Hepatocyte (in vitro differentiated cells): ENCODE results near the gene SNCAIP. TPM values are rescaled to one million over a fixed set of nuclear protein-coding genes. Genes with fewer than 3 reads are reported as not detected.

Experiments
- DNase-seq: peaks from one replicate; pipeline ENCODE4 v3.0.0-alpha.2; 2016; ENCODE audit warnings: low spot score
- H2AFZ ChIP-seq: fragments of 200-600 bp; sonication (generic); 2 replicates; pipeline ENCODE4 v1.6.0; 2016; ENCODE audit warnings: antibody characterized with exemption, mild to moderate bottlenecking
- H3K27ac ChIP-seq: fragments of 200-600 bp; sonication (generic); 2 replicates; pipeline ENCODE4 v1.5.1; 2016; ENCODE audit warnings: mild to moderate bottlenecking
- H3K27me3 ChIP-seq: fragments of 200-600 bp; sonication (generic); 2 replicates; pipeline ENCODE4 v1.6.1; 2016
- H3K36me3 ChIP-seq: fragments of 200-600 bp; sonication (generic); replicated peaks from 2 replicates; pipeline ENCODE4 v1.5.1; 2016; ENCODE audit warnings: low read depth; ENCODE audit not compliant: insufficient read depth
- H3K4me1 ChIP-seq: fragments of 200-600 bp; sonication (generic); 2 replicates; pipeline ENCODE4 v1.5.1; 2016; ENCODE audit warnings: mild to moderate bottlenecking, moderate library complexity; ENCODE audit not compliant: insufficient read depth
- H3K4me2 ChIP-seq: fragments of 200-600 bp; sonication (generic); 2 replicates; pipeline ENCODE4 v1.6.0; 2016
- H3K4me3 ChIP-seq: fragments of 200-600 bp; sonication (generic); 2 replicates; pipeline ENCODE4 v1.5.1; 2016; ENCODE audit warnings: mild to moderate bottlenecking
- H3K79me2 ChIP-seq: fragments of 200-600 bp; sonication (generic); 2 replicates; pipeline ENCODE4 v1.6.0; 2017; ENCODE audit warnings: mild to moderate bottlenecking
- H3K9me2 ChIP-seq: fragments of 200-600 bp; sonication (generic); replicated peaks from 2 replicates; pipeline ENCODE4 v1.6.0; 2017; ENCODE audit warnings: mild to moderate bottlenecking; ENCODE audit not compliant: insufficient read depth
- H3K9me3 ChIP-seq: fragments of 200-600 bp; sonication (generic); 2 replicates; pipeline ENCODE4 v1.5.1; 2016; ENCODE audit warnings: low read depth, mild to moderate bottlenecking
- H4K20me1 ChIP-seq: fragments of 200-600 bp; sonication (generic); 2 replicates; pipeline ENCODE4 v1.6.0; 2016; ENCODE audit warnings: mild to moderate bottlenecking; ENCODE audit not compliant: insufficient read depth, poor library complexity, severe bottlenecking
- CTCF ChIP-seq: fragments of 200-600 bp; sonication (generic); IDR thresholded peaks from 2 replicates; pipeline ENCODE4 v1.5.1; 2016; ENCODE audit warnings: antibody characterized with exemption, mild to moderate bottlenecking; ENCODE audit not compliant: poor library complexity
- EZH2 ChIP-seq: fragments of 200-600 bp; sonication (generic); IDR thresholded peaks from 2 replicates; pipeline ENCODE4 v1.6.1; 2016; ENCODE audit warnings: antibody characterized with exemption, mild to moderate bottlenecking, borderline replicate concordance
- EZH2phosphoT487 ChIP-seq: fragments of 200-600 bp; sonication (generic); IDR thresholded peaks from one replicate; pipeline ENCODE4 v1.6.1; 2018; ENCODE audit warnings: antibody characterized with exemption, mild to moderate bottlenecking, low read depth, moderate library complexity; ENCODE audit not compliant: unreplicated experiment, severe bottlenecking
- WGBS: methylation state at CpG from one replicate; pipeline ENCODE4 v1.1.6; 2016; ENCODE audit warnings: low lambda C conversion rate; ENCODE audit errors: missing lambda C conversion rate; 5-methylcytosine and 5-hydroxymethylcytosine counted together
- polyA plus RNA-seq: library from polyadenylated mRNA; unstranded; fragments of >200 nt; fragmentation: Nextera tagmentation; extraction: Ambion mirVana; gene quantifications from 2 replicates; pipeline ENCODE4 v1.2.1, GENCODE V29; 2016
- total RNA-seq: library from RNA; depleted of rRNA; stranded (reverse); fragments of >200 nt; gene quantifications from 2 replicates; pipeline ENCODE4 v1.2.3, GENCODE V29; 2014

Gene SNCAIP
- total and polyA plus RNA-seq, 2 experiments from 2014 or later: 7.1 to 19.1 TPM

GRCh38 chr5:122346897-122347581 lies 35.0 kb downstream of the SNCAIP start:
- no peaks in the 10 kb centered on the region for H4K20me1 ChIP-seq
- TF ChIP-seq EZH2 (no peak), EZH2phosphoT487 (no peak), CTCF (no peak)
- H3K4me1 ChIP-seq: peaks cover 7% of the 10 kb centered on the region
- no peaks in the 10 kb centered on the region for H3K36me3 ChIP-seq
- DNase-seq: no peak
- no peak overlapping the region for H3K4me2 ChIP-seq
- no peaks in the 10 kb centered on the region for H3K9me2 ChIP-seq
- no peaks in the 10 kb centered on the region for H3K27me3 ChIP-seq
- no peak overlapping the region for H2AFZ ChIP-seq
- no peak overlapping the region for H3K4me3 ChIP-seq
- 70% methylated on average over 3 of the region's 3 CpGs for WGBS
- H3K27ac ChIP-seq: no peak overlapping the region
- no peaks in the 10 kb centered on the region for H3K79me2 ChIP-seq
- no peaks in the 10 kb centered on the region for H3K9me3 ChIP-seq

GRCh38 chr5:122350496-122350895 lies 38.5 kb downstream of the SNCAIP start:
- no peak overlapping the region for H3K4me2 ChIP-seq
- no peaks in the 10 kb centered on the region for H3K79me2 ChIP-seq
- H3K27me3 ChIP-seq: no peaks in the 10 kb centered on the region
- H3K4me3 ChIP-seq: no peak overlapping the region
- 67% methylated on average over 3 of the region's 3 CpGs for WGBS
- no peaks in the 10 kb centered on the region for H3K36me3 ChIP-seq
- H3K9me3 ChIP-seq: no peaks in the 10 kb centered on the region
- DNase-seq: peak; percentile 8
- no peaks in the 10 kb centered on the region for H3K9me2 ChIP-seq
- no peak overlapping the region for H3K27ac ChIP-seq
- H2AFZ ChIP-seq: no peak overlapping the region
- H4K20me1 ChIP-seq: no peaks in the 10 kb centered on the region
- no peak for TF ChIP-seq EZH2
- peaks cover 15% of the 10 kb centered on the region for H3K4me1 ChIP-seq

GRCh38 chr5:122351416-122352157 lies 39.5 kb downstream of the SNCAIP start:
- WGBS: 86% methylated on average over 4 of the region's 4 CpGs

More at GRCh38 chr5:122351416-122352157, 39.5 kb downstream of the SNCAIP start:
- Histone ChIP-seq H2AFZ (no peak overlapping the region), H3K9me2 (no peaks in the 10 kb centered on the region), H3K4me2 (no peak overlapping the region), H3K36me3 (no peaks in the 10 kb centered on the region), H3K4me1 (peaks cover 17% of the 10 kb centered on the region), H3K27ac (peak overlapping the region; percentile 2), H3K4me3 (no peak overlapping the region), H4K20me1 (no peaks in the 10 kb centered on the region), H3K27me3 (no peaks in the 10 kb centered on the region), H3K79me2 (no peaks in the 10 kb centered on the region), H3K9me3 (no peaks in the 10 kb centered on the region)
- TF ChIP-seq EZH2: no peak
- TF ChIP-seq CTCF: no peak
- TF ChIP-seq EZH2phosphoT487: no peak
- DNase-seq: no peak
